Epithelial cell of umbilical artery (primary cell): Measurements from ENCODE around the gene HNRNPA2B1. TPM values are rescaled to one million over a fixed set of nuclear protein-coding genes. Genes with fewer than 3 reads are reported as not detected.

ENCODE experiments used
- total RNA-seq: library from RNA; depleted of rRNA; stranded (reverse); fragments of >200 nt; gene quantifications from 2 replicates; pipeline ENCODE4 v1.2.3, GENCODE V29; 2014

HNRNPA2B1 gene
- 170 and 180 TPM in 2 replicates for total RNA-seq

DNA sequence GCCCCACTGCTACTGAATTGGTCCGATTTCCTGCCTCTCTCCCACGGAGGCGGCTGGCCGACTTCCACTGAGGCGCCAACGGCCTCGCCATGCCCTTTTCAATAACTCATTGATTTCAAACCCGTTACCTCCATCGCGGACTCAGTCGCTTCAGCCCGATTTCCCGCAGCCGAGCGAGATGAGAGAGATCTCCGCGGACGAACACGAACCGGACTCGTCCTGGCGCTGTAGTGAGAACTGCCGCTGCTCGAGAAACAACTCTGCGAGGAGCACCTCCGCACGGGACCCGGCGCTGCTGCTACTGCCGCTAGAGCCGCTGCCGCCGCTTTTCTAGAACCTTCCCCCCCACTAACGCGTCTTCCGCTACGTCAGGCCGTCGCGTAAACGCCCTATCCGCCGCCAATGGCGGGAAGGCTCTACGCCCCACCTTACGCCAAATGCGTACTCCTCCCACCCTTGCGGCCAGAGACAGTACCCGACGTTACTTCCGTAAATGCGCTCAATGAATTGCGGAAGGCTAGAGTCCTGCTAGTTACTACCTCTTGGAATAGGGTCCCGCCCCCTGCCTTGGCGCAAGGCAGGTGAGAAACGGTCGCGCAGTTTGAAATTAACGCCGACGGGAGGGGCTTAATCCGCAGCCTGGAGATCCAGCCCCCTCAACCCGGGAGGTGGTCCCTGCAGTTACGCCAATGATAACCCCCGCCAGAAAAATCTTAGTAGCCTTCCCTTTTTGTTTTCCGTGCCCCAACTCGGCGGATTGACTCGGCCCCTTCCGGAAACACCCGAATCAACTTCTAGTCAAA lies at the start of gene HNRNPA2B1:
Gene HNRNPA2B1 (minus strand): TSS at position 303 of the 803 bp plus-strand sequence. CDS start 169 bp downstream, at position 134.

DNA sequence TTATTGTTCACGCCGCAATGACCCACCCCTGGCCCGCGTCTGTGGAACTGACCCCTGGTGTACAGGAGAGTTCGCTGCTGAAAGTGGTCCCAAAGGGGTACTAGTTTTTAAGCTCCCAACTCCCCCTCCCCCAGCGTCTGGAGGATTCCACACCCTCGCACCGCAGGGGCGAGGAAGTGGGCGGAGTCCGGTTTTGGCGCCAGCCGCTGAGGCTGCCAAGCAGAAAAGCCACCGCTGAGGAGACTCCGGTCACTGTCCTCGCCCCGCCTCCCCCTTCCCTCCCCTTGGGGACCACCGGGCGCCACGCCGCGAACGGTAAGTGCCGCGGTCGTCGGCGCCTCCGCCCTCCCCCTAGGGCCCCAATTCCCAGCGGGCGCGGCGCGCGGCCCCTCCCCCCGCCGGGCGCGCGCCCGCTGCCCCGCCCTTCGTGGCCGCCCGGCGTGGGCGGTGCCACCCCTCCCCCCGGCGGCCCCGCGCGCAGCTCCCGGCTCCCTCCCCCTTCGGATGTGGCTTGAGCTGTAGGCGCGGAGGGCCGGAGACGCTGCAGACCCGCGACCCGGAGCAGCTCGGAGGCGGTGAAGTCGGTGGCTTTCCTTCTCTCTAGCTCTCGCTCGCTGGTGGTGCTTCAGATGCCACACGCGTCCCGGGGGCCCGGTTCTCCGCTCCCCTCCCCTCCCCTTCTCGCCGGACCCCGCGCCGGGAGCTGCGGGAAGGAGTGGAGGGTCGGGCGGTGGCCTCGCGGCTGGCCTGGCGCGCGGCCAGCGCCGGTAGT lies 887 bp upstream of the HNRNPA2B1 start, which contains the start of gene CBX3:
Gene CBX3 (plus strand): TSS at position 499 of the 772 bp plus-strand sequence. CDS start 1,254 bp downstream, outside the sequence.

DNA sequence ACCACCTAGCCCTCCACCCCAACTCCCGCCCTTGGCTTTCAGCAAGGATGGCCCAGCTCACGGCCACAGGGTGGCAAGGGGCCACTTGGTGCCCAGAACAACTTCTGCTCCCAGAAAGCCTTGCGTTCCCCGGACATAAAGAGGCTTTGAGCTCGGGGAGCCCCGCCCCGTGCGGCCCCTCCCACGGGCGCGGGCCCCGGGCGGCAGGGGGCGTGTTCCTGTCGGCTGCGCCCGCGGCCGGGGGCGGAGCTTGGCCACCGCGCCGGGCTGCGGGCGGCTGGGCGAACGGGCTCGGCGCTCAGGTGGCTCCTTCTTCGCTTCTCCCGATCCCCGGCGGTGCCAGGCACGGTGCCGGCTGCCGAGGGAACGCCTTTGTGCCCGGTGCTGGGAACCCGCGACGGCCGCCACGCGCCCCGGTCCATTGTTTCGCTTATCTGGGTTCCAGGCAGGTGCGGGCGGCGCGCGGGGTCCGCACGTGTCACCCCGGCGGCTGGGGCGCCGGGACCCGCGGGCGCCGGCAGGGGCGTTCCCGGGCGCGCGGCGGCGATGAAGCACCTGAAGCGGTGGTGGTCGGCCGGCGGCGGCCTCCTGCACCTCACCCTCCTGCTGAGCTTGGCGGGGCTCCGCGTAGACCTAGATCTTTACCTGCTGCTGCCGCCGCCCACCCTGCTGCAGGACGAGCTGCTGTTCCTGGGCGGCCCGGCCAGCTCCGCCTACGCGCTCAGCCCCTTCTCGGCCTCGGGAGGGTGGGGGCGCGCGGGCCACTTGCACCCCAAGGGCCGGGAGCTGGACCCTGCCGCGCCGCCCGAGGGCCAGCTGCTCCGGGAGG lies 48.4 kb downstream of the HNRNPA2B1 start, which contains the start of gene NFE2L3:
Gene NFE2L3 (plus strand): TSS at position 246 of the 829 bp plus-strand sequence. CDS start 301 bp downstream, at position 547.

Other genes with a start within 250 kb of the HNRNPA2B1 start
- 63.7 and 82.5 TPM in 2 replicates for gene NFE2L3, start 48.5 kb downstream of the HNRNPA2B1 start, total RNA-seq
- gene CBX3, start 999 bp upstream of the HNRNPA2B1 start, total RNA-seq: 206 and 215 TPM in 2 replicates
- gene SNX10, start 91.1 kb upstream of the HNRNPA2B1 start, total RNA-seq: 0.32 and 0.61 TPM in 2 replicates